Measurements from ENCODE around the gene TYW3.

Gene TYW3

DNA sequence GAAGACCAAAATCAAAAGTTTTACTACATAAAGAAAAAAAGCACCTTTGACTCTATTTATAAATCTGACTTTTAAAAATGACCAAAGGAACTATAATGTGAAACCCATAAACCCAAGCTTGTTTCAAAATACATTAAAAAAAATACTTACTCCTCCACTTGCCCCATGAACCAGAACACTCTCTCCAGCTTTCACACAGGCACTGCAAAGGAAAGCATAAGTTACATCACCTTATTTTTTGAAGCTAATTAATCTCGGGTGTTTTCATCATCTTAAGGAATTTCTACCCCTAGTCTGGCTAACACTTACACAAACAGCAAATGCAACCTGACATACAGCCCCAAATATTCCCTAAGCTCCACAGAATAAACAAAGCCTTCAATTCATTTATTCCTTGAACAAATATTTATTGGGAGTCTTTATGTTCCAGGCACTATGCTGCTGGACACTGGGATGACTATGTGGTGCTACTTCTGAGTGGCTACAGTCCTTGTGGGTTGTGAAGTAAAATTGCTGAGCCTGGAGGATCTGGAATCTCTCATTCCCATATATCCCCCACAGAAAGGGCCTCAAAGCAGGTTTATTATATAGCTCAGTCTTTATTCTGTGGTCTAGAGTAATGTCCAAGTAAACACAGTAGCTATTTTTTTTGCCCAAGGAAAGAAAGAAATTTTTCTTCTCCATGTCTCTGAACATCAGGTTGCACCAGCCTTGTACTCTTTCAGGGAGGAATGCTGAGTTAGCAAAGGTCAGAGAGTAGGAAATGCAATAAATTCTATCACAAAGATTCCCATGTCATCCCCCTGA is 18.3 kb upstream of the TYW3 start:
- peak; percentile 44 for DNase-seq (ENCODE audit: low read depth)
- TF ChIP-seq, protein P1, sequence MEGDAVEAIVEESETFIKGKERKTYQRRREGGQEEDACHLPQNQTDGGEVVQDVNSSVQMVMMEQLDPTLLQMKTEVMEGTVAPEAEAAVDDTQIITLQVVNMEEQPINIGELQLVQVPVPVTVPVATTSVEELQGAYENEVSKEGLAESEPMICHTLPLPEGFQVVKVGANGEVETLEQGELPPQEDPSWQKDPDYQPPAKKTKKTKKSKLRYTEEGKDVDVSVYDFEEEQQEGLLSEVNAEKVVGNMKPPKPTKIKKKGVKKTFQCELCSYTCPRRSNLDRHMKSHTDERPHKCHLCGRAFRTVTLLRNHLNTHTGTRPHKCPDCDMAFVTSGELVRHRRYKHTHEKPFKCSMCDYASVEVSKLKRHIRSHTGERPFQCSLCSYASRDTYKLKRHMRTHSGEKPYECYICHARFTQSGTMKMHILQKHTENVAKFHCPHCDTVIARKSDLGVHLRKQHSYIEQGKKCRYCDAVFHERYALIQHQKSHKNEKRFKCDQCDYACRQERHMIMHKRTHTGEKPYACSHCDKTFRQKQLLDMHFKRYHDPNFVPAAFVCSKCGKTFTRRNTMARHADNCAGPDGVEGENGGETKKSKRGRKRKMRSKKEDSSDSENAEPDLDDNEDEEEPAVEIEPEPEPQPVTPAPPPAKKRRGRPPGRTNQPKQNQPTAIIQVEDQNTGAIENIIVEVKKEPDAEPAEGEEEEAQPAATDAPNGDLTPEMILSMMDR (IDR thresholded peaks at IDR 0.05; ENCODE audit: insufficient read depth, low read depth, low read length, missing control alignments) = no peak
- H3K4me3 ChIP-seq (ENCODE audit: low read depth, low read length) = no peak overlapping the region

GRCh38 chr1:74715236-74715502 is 17.8 kb upstream of the TYW3 start:
- H3K4me3 ChIP-seq (ENCODE audit: low read depth, low read length) = no peak overlapping the region
- DNase-seq (ENCODE audit: low read depth) = no peak
- TF ChIP-seq, protein P1 (IDR thresholded peaks at IDR 0.05; ENCODE audit: insufficient read depth, low read depth, low read length, missing control alignments) = no peak

GRCh38 chr1:74715806-74716205 is 17.1 kb upstream of the TYW3 start:
- no peak for DNase-seq (ENCODE audit: low read depth)
- TF ChIP-seq, protein P1 (IDR thresholded peaks at IDR 0.05; ENCODE audit: insufficient read depth, low read depth, low read length, missing control alignments) = no peak
- H3K4me3 ChIP-seq (ENCODE audit: low read depth, low read length) = no peak overlapping the region

DNA sequence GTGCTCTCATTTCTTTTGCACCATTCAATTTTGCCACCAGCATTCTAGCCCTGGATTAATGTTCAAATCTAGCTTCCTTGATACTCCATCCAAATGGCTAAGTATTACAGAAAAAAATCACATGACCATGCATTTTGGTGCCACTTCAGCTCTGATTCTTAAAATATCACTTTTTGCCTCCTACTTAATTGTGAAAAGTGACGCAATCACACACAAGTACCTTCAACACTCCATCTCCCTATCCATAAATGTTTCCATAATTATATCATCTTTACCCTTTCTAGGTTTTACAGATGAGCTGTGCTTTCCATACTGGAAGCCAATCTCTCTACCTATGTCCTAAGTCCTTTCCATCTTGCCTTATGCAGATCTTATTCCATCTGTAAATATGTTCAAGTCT is 16.1 kb upstream of the TYW3 start:
- TF ChIP-seq, protein P1 (IDR thresholded peaks at IDR 0.05; ENCODE audit: insufficient read depth, low read depth, low read length, missing control alignments) = no peak

DNA sequence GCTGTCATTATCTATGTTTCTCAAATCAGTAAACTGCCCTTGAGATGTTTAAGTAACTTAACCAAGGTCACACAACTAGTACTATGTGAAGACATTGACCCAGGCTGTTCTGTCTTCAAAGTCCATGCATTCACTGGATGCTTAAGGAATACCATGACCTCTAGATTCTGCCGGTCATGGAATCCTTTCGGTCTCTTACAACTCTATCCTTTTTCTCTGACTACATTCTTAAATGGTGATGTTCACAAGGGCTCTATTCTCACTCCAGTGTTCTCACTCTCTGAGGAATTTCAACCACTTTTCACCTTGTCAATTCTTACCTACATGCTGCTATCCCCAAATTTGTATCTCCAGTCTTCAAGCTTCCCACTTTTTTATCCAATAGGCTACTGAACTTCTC is 15.3 kb upstream of the TYW3 start:
- no peak overlapping the region for H3K4me3 ChIP-seq (ENCODE audit: low read depth, low read length)
- TF ChIP-seq, protein P1 (IDR thresholded peaks at IDR 0.05; ENCODE audit: insufficient read depth, low read depth, low read length, missing control alignments) = no peak

More for the DNA sequence above, 16.1 kb upstream of the TYW3 start:
- no peak for DNase-seq (ENCODE audit: low read depth)
- no peak overlapping the region for H3K4me3 ChIP-seq (ENCODE audit: low read depth, low read length)

DNA sequence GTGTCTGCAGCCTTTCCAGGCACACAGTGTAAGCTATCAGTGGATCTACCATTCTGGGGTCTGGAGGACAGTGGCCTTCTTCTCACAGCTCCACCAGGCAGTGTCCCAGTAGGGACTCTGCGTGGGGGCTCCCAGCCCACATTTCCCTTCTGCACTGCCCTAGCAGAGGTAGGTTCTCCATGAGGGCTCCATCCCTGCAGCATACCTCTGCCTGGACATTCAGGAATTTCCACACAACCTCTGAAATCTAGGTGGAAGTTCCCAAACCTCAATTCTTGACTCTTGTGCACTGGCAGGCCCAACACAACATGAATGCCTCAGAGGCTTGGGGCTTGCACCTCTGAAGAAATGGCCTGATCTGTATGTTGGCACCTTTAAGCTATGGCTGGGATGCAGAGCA is 6.9 kb upstream of the TYW3 start:
- H3K4me3 ChIP-seq (ENCODE audit: low read depth, low read length) = no peak overlapping the region
- TF ChIP-seq, protein P1 (IDR thresholded peaks at IDR 0.05; ENCODE audit: insufficient read depth, low read depth, low read length, missing control alignments) = no peak
- no peak for DNase-seq (ENCODE audit: low read depth)

More for the DNA sequence above, 15.3 kb upstream of the TYW3 start:
- DNase-seq (ENCODE audit: low read depth) = no peak

- DNase-seq (ENCODE audit: low read depth) = no peak
- no peak overlapping the region for H3K4me3 ChIP-seq (ENCODE audit: low read depth, low read length)
- TF ChIP-seq, protein P1 (IDR thresholded peaks at IDR 0.05; ENCODE audit: insufficient read depth, low read depth, low read length, missing control alignments) = no peak
Observed at GRCh38 chr1:74728736-74729135, 4.2 kb upstream of the TYW3 start.

Measured in GM12865 (cell line).